Stimulated activated naive CD8-positive, alpha-beta T cell treated with anti-CD3 and anti-CD28 coated beads, Interleukin-15, Interleukin-2, amounts not matched to agents 100 ng/mL and 50 ng/mL, for 24 hours (primary cell): ENCODE measurements around the gene ISCA2.

Experiments used
- H3K27ac Mint-ChIP-seq: one replicate; pipeline ENCODE4 v1.8.0; 2021; ENCODE audit warnings: mild to moderate bottlenecking, mixed read lengths
- H3K27me3 Mint-ChIP-seq: one replicate; pipeline ENCODE4 v1.8.0; 2021; ENCODE audit warnings: mixed read lengths
- H3K36me3 Mint-ChIP-seq: one replicate; pipeline ENCODE4 v1.8.0; 2021; ENCODE audit warnings: low read depth, mixed read lengths
- H3K4me1 Mint-ChIP-seq: one replicate; pipeline ENCODE4 v1.8.0; 2021; ENCODE audit warnings: low read depth, mixed read lengths
- H3K4me3 Mint-ChIP-seq: one replicate; pipeline ENCODE4 v1.8.0; 2021; ENCODE audit warnings: mild to moderate bottlenecking, mixed read lengths
- H3K9me3 Mint-ChIP-seq: one replicate; pipeline ENCODE4 v1.8.0; 2021; ENCODE audit warnings: mixed read lengths

Gene ISCA2

GRCh38 chr14:74474376-74474775 is 19.2 kb upstream of the ISCA2 start:
- no peaks in the 10 kb centered on the region for H3K4me1 Mint-ChIP-seq
- H3K36me3 Mint-ChIP-seq = peaks cover 7% of the 10 kb centered on the region

GRCh38 chr14:74475678-74476077 is 17.9 kb upstream of the ISCA2 start:
- Mint-ChIP-seq H3K4me3 (no peak overlapping the region), H3K4me1 (no peaks in the 10 kb centered on the region), H3K27ac (no peak overlapping the region), H3K9me3 (no peaks in the 10 kb centered on the region), H3K36me3 (peaks cover 12% of the 10 kb centered on the region), H3K27me3 (no peaks in the 10 kb centered on the region)

More at GRCh38 chr14:74474376-74474775, 19.2 kb upstream of the ISCA2 start:
- Mint-ChIP-seq H3K9me3 (no peaks in the 10 kb centered on the region), H3K27ac (no peak overlapping the region), H3K4me3 (no peak overlapping the region), H3K27me3 (no peaks in the 10 kb centered on the region)

DNA sequence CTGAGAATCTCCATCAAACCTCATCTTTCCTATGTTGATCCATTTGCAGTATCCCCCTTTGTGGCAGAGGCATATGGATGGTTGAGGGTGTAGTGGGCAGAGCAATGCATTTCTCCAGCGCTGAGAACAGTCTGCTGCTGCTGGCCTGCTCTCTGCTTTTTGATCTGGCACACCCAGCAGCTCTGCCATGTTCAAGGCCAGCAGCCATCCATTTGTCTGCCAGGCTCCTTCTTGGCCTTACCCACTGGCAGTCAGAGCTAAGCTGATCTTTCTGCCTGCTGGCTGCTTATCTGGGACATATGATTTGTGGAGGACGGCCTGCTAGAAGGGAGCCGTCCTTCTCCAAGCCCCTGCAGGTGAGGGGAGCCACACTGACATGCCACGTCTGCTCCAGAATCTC is 17.5 kb upstream of the ISCA2 start:
- peaks cover 14% of the 10 kb centered on the region for H3K36me3 Mint-ChIP-seq

DNA sequence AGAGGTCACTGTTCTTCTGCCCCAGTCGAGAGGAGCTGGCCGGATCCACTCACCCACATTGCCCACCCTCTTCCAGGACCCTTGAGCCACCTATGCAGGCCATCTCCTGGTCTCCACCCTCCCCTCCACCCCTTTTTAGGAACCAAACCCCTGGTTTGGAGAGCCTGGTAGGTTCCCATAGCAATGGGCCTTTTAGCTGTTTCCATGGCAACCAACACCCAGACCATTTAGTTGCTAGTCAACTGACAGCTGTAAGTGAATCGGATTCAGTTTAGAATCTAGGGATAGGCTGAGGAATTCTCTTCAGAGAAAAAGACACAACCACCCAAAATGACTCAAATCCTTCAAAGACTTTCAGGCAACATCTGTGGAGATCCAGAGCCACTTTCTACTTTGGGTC is 17.0 kb upstream of the ISCA2 start:
- Mint-ChIP-seq H3K27ac (no peak overlapping the region), H3K4me3 (no peak overlapping the region), H3K9me3 (no peaks in the 10 kb centered on the region), H3K4me1 (no peaks in the 10 kb centered on the region), H3K36me3 (peaks cover 14% of the 10 kb centered on the region), H3K27me3 (no peaks in the 10 kb centered on the region)

More for the DNA sequence above, 17.5 kb upstream of the ISCA2 start:
- Mint-ChIP-seq H3K4me1 (no peaks in the 10 kb centered on the region), H3K4me3 (no peak overlapping the region), H3K9me3 (no peaks in the 10 kb centered on the region), H3K27me3 (no peaks in the 10 kb centered on the region), H3K27ac (no peak overlapping the region)

DNA sequence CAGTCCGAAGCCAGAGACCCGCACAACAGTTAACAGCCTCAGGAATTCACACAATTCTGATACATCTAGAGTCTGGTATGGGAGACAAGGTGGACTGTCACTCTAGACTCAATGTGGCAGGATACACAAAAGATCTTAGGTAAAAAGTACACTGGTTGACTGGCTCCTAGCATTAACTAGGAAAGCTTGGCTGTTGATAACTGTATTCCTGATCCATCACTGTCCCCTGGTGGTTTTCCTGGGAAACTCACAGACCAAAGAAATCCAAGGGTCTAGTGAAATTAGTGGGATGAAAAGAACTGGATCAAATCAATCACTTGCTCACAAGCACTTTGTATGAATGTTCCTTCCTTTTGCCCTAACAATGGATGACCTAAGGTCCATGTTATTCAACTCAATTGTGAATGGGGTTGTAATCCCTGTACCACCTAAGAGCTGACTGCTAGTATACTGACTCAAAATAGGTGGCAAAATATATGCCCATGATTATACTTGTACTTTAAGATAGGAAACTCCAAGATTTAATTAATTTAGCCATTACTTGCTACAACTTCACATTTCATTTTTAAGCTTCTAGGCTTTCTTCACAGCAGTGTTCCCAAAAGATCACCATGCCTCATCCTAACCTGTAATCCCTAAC is 14.4 kb upstream of the ISCA2 start:
- H3K27me3 Mint-ChIP-seq = no peaks in the 10 kb centered on the region
- H3K36me3 Mint-ChIP-seq = peaks cover 19% of the 10 kb centered on the region

GRCh38 chr14:74480046-74480445 is 13.5 kb upstream of the ISCA2 start:
- Mint-ChIP-seq H3K9me3 (no peaks in the 10 kb centered on the region), H3K36me3 (peaks cover 27% of the 10 kb centered on the region), H3K4me1 (no peaks in the 10 kb centered on the region), H3K27ac (no peak overlapping the region), H3K27me3 (no peaks in the 10 kb centered on the region), H3K4me3 (no peak overlapping the region)

More for the DNA sequence above, 14.4 kb upstream of the ISCA2 start:
- Mint-ChIP-seq H3K4me3 (no peak overlapping the region), H3K27ac (no peak overlapping the region), H3K4me1 (no peaks in the 10 kb centered on the region), H3K9me3 (no peaks in the 10 kb centered on the region)

- Mint-ChIP-seq H3K27me3 (no peaks in the 10 kb centered on the region), H3K4me3 (no peak overlapping the region), H3K27ac (no peak overlapping the region), H3K4me1 (no peaks in the 10 kb centered on the region), H3K36me3 (peaks cover 27% of the 10 kb centered on the region), H3K9me3 (no peaks in the 10 kb centered on the region)
These were observed 11.0 kb upstream of the ISCA2 start for GRCh38 chr14:74482571-74482970.

DNA sequence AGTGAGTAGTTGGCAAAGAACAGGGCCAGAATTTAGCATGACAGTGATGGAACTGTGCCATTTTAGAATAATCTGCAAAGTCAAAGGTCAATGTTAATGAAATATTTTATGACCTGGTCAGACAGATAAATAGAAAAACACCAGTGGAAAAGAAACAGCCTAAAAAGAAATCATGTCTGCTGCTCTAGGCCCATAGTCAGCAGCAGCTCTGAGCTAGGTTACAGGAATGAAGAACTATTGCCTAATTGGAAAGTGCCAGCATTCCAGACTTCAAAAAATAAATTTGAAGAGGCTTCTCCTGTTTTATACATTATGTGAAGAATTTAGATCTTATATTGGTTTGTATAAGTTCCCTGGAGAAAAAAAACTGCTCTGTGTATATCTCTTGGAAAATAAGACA is 10.2 kb upstream of the ISCA2 start:
- H3K36me3 Mint-ChIP-seq = peaks cover 25% of the 10 kb centered on the region
- H3K27me3 Mint-ChIP-seq = no peaks in the 10 kb centered on the region
- no peaks in the 10 kb centered on the region for H3K4me1 Mint-ChIP-seq
- H3K27ac Mint-ChIP-seq = no peak overlapping the region
- no peak overlapping the region for H3K4me3 Mint-ChIP-seq
- H3K9me3 Mint-ChIP-seq = no peaks in the 10 kb centered on the region

- H3K36me3 Mint-ChIP-seq = peaks cover 13% of the 10 kb centered on the region
- no peaks in the 10 kb centered on the region for H3K9me3 Mint-ChIP-seq
- H3K4me1 Mint-ChIP-seq = peaks cover 18% of the 10 kb centered on the region
- no peaks in the 10 kb centered on the region for H3K27me3 Mint-ChIP-seq
- H3K4me3 Mint-ChIP-seq = no peak overlapping the region
- no peak overlapping the region for H3K27ac Mint-ChIP-seq
These were observed 7.4 kb upstream of the ISCA2 start for GRCh38 chr14:74486164-74486563.

- no peaks in the 10 kb centered on the region for H3K27me3 Mint-ChIP-seq
- H3K27ac Mint-ChIP-seq = no peak overlapping the region
- H3K4me3 Mint-ChIP-seq = no peak overlapping the region
- peaks cover 8% of the 10 kb centered on the region for H3K36me3 Mint-ChIP-seq
- H3K9me3 Mint-ChIP-seq = no peaks in the 10 kb centered on the region
- H3K4me1 Mint-ChIP-seq = peaks cover 18% of the 10 kb centered on the region
These were observed 4.7 kb upstream of the ISCA2 start for GRCh38 chr14:74488786-74489397.

- H3K9me3 Mint-ChIP-seq = no peaks in the 10 kb centered on the region
- H3K27me3 Mint-ChIP-seq = no peaks in the 10 kb centered on the region
- H3K4me3 Mint-ChIP-seq = no peak overlapping the region
- H3K27ac Mint-ChIP-seq = no peak overlapping the region
- peaks cover 33% of the 10 kb centered on the region for H3K4me1 Mint-ChIP-seq
- peaks cover 5% of the 10 kb centered on the region for H3K36me3 Mint-ChIP-seq
These were observed 3.1 kb upstream of the ISCA2 start for GRCh38 chr14:74490486-74490885.

- H3K27me3 Mint-ChIP-seq = no peaks in the 10 kb centered on the region
- H3K36me3 Mint-ChIP-seq = peaks cover 9% of the 10 kb centered on the region
- H3K4me3 Mint-ChIP-seq = no peak overlapping the region
- no peak overlapping the region for H3K27ac Mint-ChIP-seq
- peaks cover 39% of the 10 kb centered on the region for H3K4me1 Mint-ChIP-seq
- H3K9me3 Mint-ChIP-seq = no peaks in the 10 kb centered on the region
These were observed 1.4 kb upstream of the ISCA2 start for GRCh38 chr14:74491956-74492775.

GRCh38 chr14:74492776-74493342 is 706 bp upstream of the ISCA2 start, which contains the start of gene NPC2:
Gene NPC2 (minus strand): TSS chr14:74493305. CDS start chr14:74493274, 31 bp downstream.
- H3K4me1 Mint-ChIP-seq = peaks cover 39% of the 10 kb centered on the region
- peak within 1 kb of the TSS; percentile 91 for H3K4me3 Mint-ChIP-seq
- no peaks in the 10 kb centered on the region for H3K9me3 Mint-ChIP-seq
- H3K36me3 Mint-ChIP-seq = peaks cover 9% of the 10 kb centered on the region
- no peaks in the 10 kb centered on the region for H3K27me3 Mint-ChIP-seq
- peak within 1 kb of the TSS; percentile 90 for H3K27ac Mint-ChIP-seq

DNA sequence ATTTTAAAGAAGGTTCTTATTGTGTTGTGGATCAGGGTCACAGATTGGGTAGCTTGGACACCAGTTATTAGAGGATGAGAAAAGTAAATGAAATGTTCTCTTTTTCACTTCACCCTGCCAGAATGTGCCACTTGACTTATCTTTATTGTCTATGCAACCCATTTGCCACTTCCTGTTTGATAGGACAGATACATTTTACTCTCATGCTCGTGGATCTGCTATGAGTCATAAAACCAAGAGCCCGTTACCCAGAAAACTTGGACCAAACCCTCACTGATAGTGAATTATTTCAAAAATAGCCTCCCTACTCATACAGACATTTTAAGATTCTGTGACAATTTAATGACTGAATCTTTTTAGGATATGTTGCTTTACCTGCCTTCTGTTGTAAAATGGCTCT is 1.8 kb downstream of the ISCA2 start:
- H3K27me3 Mint-ChIP-seq = no peaks in the 10 kb centered on the region
- peaks cover 9% of the 10 kb centered on the region for H3K36me3 Mint-ChIP-seq
- H3K4me1 Mint-ChIP-seq = peaks cover 25% of the 10 kb centered on the region
- peak overlapping the region; percentile 90 for H3K27ac Mint-ChIP-seq
- no peaks in the 10 kb centered on the region for H3K9me3 Mint-ChIP-seq
- H3K4me3 Mint-ChIP-seq = peak overlapping the region; percentile 91
